BE2C (cell line): ENCODE data around the gene TTC28.
"Not testable (repeated sequence)": the region's sequence is repeated elsewhere in the genome, so short reads cannot be mapped to it uniquely, and the experiment has no call there.

Source experiments
- DNase-seq: peaks from one replicate; pipeline ENCODE4 v3.0.0-alpha.2; 2020
- H3K27me3 ChIP-seq: fragments of 250-450 bp; sonication (Bioruptor Pico); 2 replicates; pipeline ENCODE4 v1.5.1; 2020; ENCODE audit warnings: mild to moderate bottlenecking
- H3K36me3 ChIP-seq: fragments of 250-450 bp; sonication (Bioruptor Pico); 2 replicates; pipeline ENCODE4 v1.5.1; 2020; ENCODE audit warnings: mild to moderate bottlenecking
- H3K4me1 ChIP-seq: fragments of 250-450 bp; sonication (Bioruptor Pico); 2 replicates; pipeline ENCODE4 v1.5.1; 2020
- H3K4me3 ChIP-seq: 2 replicates; pipeline ENCODE4 v1.5.1; 2011; ENCODE audit warnings: low read depth, low read length
- H3K9me3 ChIP-seq: fragments of 250-450 bp; sonication (Bioruptor Pico); 2 replicates; pipeline ENCODE4 v1.5.1; 2020
- CTCF ChIP-seq: IDR thresholded peaks from 2 replicates; pipeline ENCODE4 v1.5.1; 2012; ENCODE audit warnings: mild to moderate bottlenecking, low read depth, low read length

Gene TTC28

GRCh38 chr22:28373831-28374230 is 305.8 kb downstream of the TTC28 start:
- no peak for TF ChIP-seq CTCF
- Histone ChIP-seq H3K36me3 (no peaks in the 10 kb centered on the region), H3K4me3 (no peak overlapping the region), H3K9me3 (no peaks in the 10 kb centered on the region), H3K4me1 (peaks cover 6% of the 10 kb centered on the region), H3K27me3 (no peaks in the 10 kb centered on the region)
- no peak for DNase-seq

DNA sequence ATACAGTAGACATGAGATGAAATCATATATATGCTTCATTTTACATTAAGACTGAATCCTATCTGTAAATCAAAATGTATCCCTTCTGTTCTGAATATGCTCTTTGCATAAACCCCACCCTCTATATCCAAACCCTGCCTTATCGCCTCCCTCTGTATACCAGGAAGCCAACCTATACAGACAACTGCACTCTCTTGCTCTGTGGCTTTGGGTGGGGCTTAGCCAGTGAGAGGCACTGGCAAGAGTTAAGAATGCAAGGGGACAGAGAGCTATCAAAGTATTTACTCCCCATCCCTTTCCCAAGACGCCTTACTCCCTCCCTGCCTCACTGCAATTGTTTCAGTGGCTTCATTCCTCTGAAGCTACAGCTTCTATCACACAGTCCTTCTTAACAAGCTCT is 309.8 kb downstream of the TTC28 start:
- no peak for TF ChIP-seq CTCF
- H3K36me3 ChIP-seq: no peaks in the 10 kb centered on the region
- DNase-seq: no peak
- H3K4me1 ChIP-seq: no peaks in the 10 kb centered on the region
- no peaks in the 10 kb centered on the region for H3K27me3 ChIP-seq
- no peaks in the 10 kb centered on the region for H3K9me3 ChIP-seq
- no peak overlapping the region for H3K4me3 ChIP-seq

DNA sequence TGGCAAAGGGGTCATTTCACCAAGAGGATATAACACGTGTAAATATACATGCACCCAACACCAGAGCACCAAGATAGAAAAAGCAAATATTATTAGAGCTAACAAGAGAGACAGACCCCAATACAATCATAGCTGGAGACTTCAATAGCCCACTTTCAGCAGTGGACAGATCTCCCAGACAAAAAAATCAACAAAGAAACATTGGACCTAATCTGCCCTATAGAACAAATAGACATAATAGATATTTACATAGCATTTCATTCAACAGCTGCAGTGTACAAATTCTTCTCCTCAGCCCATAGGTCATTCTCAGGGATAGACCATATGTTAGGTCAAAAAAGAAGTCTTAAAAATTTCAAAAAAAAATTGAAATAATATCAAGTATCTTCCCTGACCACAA is 312.8 kb downstream of the TTC28 start:
- no peaks in the 10 kb centered on the region for H3K36me3 ChIP-seq
- H3K4me3 ChIP-seq: no peak overlapping the region
- TF ChIP-seq CTCF: no peak
- no peaks in the 10 kb centered on the region for H3K9me3 ChIP-seq
- H3K4me1 ChIP-seq: no peaks in the 10 kb centered on the region
- no peak for DNase-seq
- no peaks in the 10 kb centered on the region for H3K27me3 ChIP-seq

DNA sequence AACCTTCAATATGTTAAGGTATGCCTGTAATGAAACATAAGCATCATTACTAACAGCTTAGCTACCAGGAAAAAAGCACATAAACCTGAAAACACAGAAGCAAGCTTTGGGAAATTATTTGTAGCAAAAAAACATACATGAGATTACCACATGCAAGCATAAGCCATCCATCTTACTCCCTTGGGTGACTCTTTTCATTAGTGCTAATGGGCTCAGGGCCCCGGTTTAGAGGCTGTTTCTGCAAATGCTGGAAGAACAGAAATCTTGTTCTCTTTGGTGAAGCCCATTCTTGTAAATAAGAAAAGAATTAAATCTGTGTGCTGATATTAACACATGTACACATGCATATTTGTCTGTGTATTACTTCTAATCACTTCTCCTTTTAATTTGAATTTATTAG is 314.3 kb downstream of the TTC28 start:
- Histone ChIP-seq H3K27me3 (no peaks in the 10 kb centered on the region), H3K9me3 (no peaks in the 10 kb centered on the region), H3K4me1 (no peaks in the 10 kb centered on the region), H3K36me3 (no peaks in the 10 kb centered on the region), H3K4me3 (no peak overlapping the region)
- DNase-seq: no peak
- no peak for TF ChIP-seq CTCF

- H3K4me3 ChIP-seq, H3K4me1 ChIP-seq, H3K27me3 ChIP-seq, H3K36me3 ChIP-seq, H3K9me3 ChIP-seq, DNase-seq: not testable (repeated sequence)
Observed at GRCh38 chr22:28364105-28364504, 315.5 kb downstream of the TTC28 start.

- H3K4me1 ChIP-seq: no peaks in the 10 kb centered on the region; the same call in 1 of the 2 replicates
- no peaks in the 10 kb centered on the region for H3K27me3 ChIP-seq
- DNase-seq: no peak
- no peak overlapping the region for H3K4me3 ChIP-seq
- no peaks in the 10 kb centered on the region for H3K9me3 ChIP-seq
- H3K36me3 ChIP-seq: no peaks in the 10 kb centered on the region
- no peak for TF ChIP-seq CTCF
Observed at GRCh38 chr22:28360939-28361338, 318.7 kb downstream of the TTC28 start.

DNA sequence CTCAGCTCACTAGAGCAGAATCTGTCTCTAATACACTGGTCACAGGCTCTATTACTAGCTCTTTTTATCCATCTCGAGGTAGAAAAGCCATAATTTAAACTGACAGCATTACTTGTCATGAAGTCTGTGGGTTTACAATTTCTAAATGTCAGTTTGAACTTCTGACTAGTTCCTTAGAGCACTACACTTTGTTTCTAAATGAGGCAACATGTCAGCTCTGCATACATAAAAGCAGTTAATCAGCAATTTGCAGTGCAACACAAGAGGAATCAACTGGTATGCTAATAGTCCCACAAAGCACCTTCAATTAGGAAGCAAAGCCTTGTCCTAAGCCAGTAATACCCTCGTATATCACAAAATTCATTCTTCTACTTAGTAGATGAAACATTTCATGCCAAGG is 321.3 kb downstream of the TTC28 start:
- TF ChIP-seq CTCF: no peak
- no peaks in the 10 kb centered on the region; the same call in 1 of the 2 replicates for H3K4me1 ChIP-seq

More for the DNA sequence above, 321.3 kb downstream of the TTC28 start:
- no peaks in the 10 kb centered on the region for H3K36me3 ChIP-seq
- H3K4me3 ChIP-seq: no peak overlapping the region
- H3K9me3 ChIP-seq: no peaks in the 10 kb centered on the region
- no peak for DNase-seq
- H3K27me3 ChIP-seq: no peaks in the 10 kb centered on the region
